Neural progenitor cell (in vitro differentiated cells): Measurements from ENCODE around the gene CSNK1G1.

ENCODE experiments used
- CTCF ChIP-seq: fragments of 200-600 bp; sonication (generic); IDR thresholded peaks from 2 replicates; pipeline ENCODE4 v1.5.1; 2017; ENCODE audit warnings: antibody characterized with exemption, mild to moderate bottlenecking
- EZH2 ChIP-seq: fragments of 200-600 bp; sonication (generic); IDR thresholded peaks from 2 replicates; pipeline ENCODE4 v1.6.1; 2017; ENCODE audit warnings: antibody characterized with exemption, mild to moderate bottlenecking, moderate library complexity
- EZH2phosphoT487 ChIP-seq: fragments of 200-600 bp; sonication (generic); IDR thresholded peaks from 2 replicates; pipeline ENCODE4 v1.6.1; 2017; ENCODE audit warnings: antibody characterized with exemption

- no peak for TF ChIP-seq CTCF
- no peak for TF ChIP-seq EZH2
- no peak for TF ChIP-seq EZH2phosphoT487
Measured at GRCh38 chr15:64148168-64148567, 207.8 kb downstream of the CSNK1G1 start.
